OCI-LY3 (cell line): Measurements from ENCODE around the gene ZNF521.

ENCODE experiments used
- H2AFZ ChIP-seq: fragments of 200-600, 300-600 bp; shearing (Covaris generic); 2 replicates; pipeline ENCODE4 v1.6.0; 2014; ENCODE audit warnings: antibody characterized with exemption, low read depth, low read length
- H3K27ac ChIP-seq: fragments of 200-600, 300-600 bp; sonication (generic); 2 replicates; pipeline ENCODE4 v1.5.1; 2014; ENCODE audit warnings: mild to moderate bottlenecking, low read length, moderate library complexity, mixed read lengths
- H3K27me3 ChIP-seq: fragments of 200-600, 300-600 bp; sonication (generic); 2 replicates; pipeline ENCODE4 v1.6.1; 2014; ENCODE audit warnings: low read depth, low read length, mixed read lengths
- H3K36me3 ChIP-seq: fragments of 200-600, 300-600 bp; sonication (generic); replicated peaks from 2 replicates; pipeline ENCODE3; 2014; ENCODE audit warnings: low read depth, low read length, mixed read lengths
- H3K4me1 ChIP-seq: fragments of 300-600, 200-600 bp; sonication (generic); 2 replicates; pipeline ENCODE4 v1.6.1; 2014; ENCODE audit warnings: low read length, mixed read lengths
- H3K4me2 ChIP-seq: fragments of 200-600, 300-600 bp; sonication (generic); 2 replicates; pipeline ENCODE4 v1.6.1; 2014; ENCODE audit warnings: low read length, mixed read lengths
- H3K4me3 ChIP-seq: fragments of 300-600, 200-600 bp; sonication (generic); 2 replicates; pipeline ENCODE4 v1.5.1; 2014; ENCODE audit warnings: antibody characterized with exemption, mild to moderate bottlenecking, low read length, moderate library complexity
- H3K79me2 ChIP-seq: fragments of 300-600, 200-600 bp; shearing (Covaris generic); 2 replicates; pipeline ENCODE4 v1.6.1; 2014; ENCODE audit warnings: mild to moderate bottlenecking, low read length, mixed read lengths
- H3K9ac ChIP-seq: fragments of 300-600, 200-600 bp; shearing (Covaris generic); 2 replicates; pipeline ENCODE4 v1.6.0; 2014; ENCODE audit warnings: mild to moderate bottlenecking, low read length, moderate library complexity
- H3K9me3 ChIP-seq: fragments of 200-600, 300-600 bp; shearing (Covaris generic); 2 replicates; pipeline ENCODE4 v1.6.1; 2014; ENCODE audit warnings: low read length, mixed read lengths; ENCODE audit not compliant: insufficient read depth
- H4K20me1 ChIP-seq: fragments of 200-600, 300-600 bp; sonication (generic); 2 replicates; pipeline ENCODE4 v1.6.1; 2016; ENCODE audit warnings: low read length, mixed read lengths; ENCODE audit not compliant: insufficient read depth
- EZH2phosphoT487 ChIP-seq: fragments of 200-600 bp; shearing (Covaris generic); IDR thresholded peaks from 2 replicates; pipeline ENCODE4 v1.6.1; 2018; ENCODE audit warnings: antibody characterized with exemption, mixed run types, low read depth
- TF ChIP-seq, protein P1 (sequence below): fragments of 200-600, 300-600 bp; sonication (generic); IDR thresholded peaks from 2 replicates; pipeline ENCODE4 v1.5.1; 2014; ENCODE audit warnings: antibody characterized with exemption, low read length, low read depth

The ZNF521 gene

DNA sequence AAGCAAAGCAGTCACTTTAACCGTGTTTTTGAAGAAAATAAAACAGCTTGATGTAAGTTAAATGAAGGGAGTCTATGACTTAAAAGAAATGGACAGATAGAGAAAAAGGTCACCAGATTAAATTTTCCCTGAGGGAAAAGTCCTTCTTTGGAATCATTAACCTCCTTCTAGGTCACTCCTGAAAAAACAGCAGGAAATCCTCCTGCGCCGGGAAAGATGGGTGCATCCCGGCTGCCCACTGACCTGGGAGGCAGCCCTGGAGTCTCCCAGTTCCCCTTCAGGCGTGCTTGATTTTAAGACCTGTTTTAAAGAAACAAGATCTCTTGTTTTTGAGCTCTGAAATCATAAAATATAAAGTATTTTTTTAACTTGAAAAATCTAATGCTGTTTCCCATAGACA is 18.4 kb upstream of the ZNF521 start:
- H3K9me3 ChIP-seq: no peaks in the 10 kb centered on the region
- H3K27me3 ChIP-seq: 0 out of 2 replicates have a peak, but pooled peaks cover 7% of the 10 kb centered on the region
- H3K4me1 ChIP-seq: no peaks in the 10 kb centered on the region
- no peaks in the 10 kb centered on the region for H4K20me1 ChIP-seq
- no peak overlapping the region for H3K9ac ChIP-seq
- no peak overlapping the region for H3K4me2 ChIP-seq
- no peak overlapping the region for H2AFZ ChIP-seq
- no peak for TF ChIP-seq EZH2phosphoT487
- TF ChIP-seq, protein P1, sequence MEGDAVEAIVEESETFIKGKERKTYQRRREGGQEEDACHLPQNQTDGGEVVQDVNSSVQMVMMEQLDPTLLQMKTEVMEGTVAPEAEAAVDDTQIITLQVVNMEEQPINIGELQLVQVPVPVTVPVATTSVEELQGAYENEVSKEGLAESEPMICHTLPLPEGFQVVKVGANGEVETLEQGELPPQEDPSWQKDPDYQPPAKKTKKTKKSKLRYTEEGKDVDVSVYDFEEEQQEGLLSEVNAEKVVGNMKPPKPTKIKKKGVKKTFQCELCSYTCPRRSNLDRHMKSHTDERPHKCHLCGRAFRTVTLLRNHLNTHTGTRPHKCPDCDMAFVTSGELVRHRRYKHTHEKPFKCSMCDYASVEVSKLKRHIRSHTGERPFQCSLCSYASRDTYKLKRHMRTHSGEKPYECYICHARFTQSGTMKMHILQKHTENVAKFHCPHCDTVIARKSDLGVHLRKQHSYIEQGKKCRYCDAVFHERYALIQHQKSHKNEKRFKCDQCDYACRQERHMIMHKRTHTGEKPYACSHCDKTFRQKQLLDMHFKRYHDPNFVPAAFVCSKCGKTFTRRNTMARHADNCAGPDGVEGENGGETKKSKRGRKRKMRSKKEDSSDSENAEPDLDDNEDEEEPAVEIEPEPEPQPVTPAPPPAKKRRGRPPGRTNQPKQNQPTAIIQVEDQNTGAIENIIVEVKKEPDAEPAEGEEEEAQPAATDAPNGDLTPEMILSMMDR: no peak
- no peak overlapping the region for H3K27ac ChIP-seq
- H3K79me2 ChIP-seq: no peaks in the 10 kb centered on the region
- no peak overlapping the region for H3K4me3 ChIP-seq
- H3K36me3 ChIP-seq: no peaks in the 10 kb centered on the region

DNA sequence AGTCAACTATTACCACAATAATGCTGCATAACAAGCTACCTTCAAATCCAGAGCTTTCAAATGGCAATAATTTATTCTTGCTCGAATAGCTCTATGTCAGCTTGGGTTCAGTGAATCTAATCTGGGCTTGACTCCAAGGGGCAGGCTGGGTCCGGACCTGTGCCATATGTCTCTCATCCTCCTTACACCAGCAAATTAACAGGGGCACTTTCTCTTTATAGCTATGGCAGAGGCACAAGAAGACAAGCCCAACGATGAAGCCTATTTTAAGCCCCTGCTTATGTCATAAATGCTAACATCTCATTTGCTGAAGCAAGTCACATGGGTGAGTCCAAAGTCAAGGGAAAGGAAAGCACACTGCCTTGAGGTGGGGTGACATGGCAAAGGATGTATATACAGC is 13.3 kb upstream of the ZNF521 start:
- TF ChIP-seq, protein P1: no peak
- TF ChIP-seq EZH2phosphoT487: no peak
- Histone ChIP-seq H3K27ac (no peak overlapping the region), H3K4me2 (no peak overlapping the region), H3K4me1 (no peaks in the 10 kb centered on the region), H3K4me3 (no peak overlapping the region), H3K9me3 (no peaks in the 10 kb centered on the region), H3K79me2 (no peaks in the 10 kb centered on the region), H3K36me3 (no peaks in the 10 kb centered on the region), H3K27me3 (no peaks in the 10 kb centered on the region), H3K9ac (no peak overlapping the region), H2AFZ (no peak overlapping the region), H4K20me1 (no peaks in the 10 kb centered on the region)

DNA sequence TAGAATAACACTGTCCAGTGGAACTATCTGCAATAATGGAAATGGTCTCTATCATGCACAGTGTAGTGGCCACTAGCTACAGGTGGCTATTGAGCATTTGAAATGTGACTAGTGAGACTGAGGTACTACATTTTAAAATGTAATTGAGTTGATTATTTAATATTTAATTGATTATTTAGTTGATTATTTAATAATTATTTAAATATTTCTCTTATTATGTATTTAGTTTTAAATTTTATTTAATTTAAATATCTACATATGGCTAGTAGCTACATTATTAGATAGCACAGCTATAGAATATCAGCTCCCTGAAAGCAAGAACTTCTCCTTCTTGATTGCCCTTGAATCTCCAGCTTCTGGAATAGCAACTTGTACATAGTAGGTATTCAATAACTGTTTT is 12.8 kb upstream of the ZNF521 start:
- Histone ChIP-seq H3K9ac (no peak overlapping the region), H2AFZ (no peak overlapping the region)

DNA sequence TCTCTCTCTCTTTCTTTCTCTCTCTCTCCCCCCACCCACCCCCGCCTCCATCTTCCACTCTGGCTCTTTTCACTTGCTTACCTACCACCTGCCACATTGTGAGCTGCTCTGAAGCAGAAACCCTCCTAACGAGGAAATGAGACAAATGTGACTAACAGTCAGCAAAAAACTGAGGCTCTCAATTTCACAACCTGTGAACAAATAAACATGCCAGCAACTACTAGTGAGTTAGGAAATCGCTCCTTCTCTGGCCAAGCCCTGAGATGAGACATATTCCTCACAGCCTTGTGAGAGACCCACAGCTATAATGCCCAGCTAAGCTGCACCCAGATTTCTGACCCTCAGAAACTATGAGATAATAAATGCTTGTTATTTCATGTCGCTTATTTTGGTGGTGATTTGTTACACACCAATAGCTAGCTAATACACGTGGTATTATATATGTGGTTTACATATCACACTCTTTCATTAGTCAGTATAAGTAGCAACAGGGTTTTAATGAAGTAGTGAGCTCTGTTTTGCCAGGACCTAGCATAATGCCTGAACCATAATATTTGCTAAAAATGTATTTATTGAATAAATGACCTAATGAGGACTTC is 8.4 kb upstream of the ZNF521 start:
- Histone ChIP-seq H4K20me1 (no peaks in the 10 kb centered on the region), H3K9ac (no peak overlapping the region), H3K4me2 (no peak overlapping the region), H2AFZ (no peak overlapping the region), H3K79me2 (no peaks in the 10 kb centered on the region), H3K4me1 (no peaks in the 10 kb centered on the region), H3K27me3 (peaks cover 1% of the 10 kb centered on the region), H3K27ac (no peak overlapping the region), H3K36me3 (no peaks in the 10 kb centered on the region), H3K4me3 (no peak overlapping the region), H3K9me3 (no peaks in the 10 kb centered on the region)
- TF ChIP-seq EZH2phosphoT487: no peak
- TF ChIP-seq, protein P1: no peak

More for the DNA sequence above, 12.8 kb upstream of the ZNF521 start:
- H3K36me3 ChIP-seq: no peaks in the 10 kb centered on the region
- no peaks in the 10 kb centered on the region for H3K27me3 ChIP-seq
- H3K4me2 ChIP-seq: no peak overlapping the region
- H3K9me3 ChIP-seq: no peaks in the 10 kb centered on the region
- no peak for TF ChIP-seq EZH2phosphoT487
- TF ChIP-seq, protein P1: no peak
- H3K27ac ChIP-seq: no peak overlapping the region
- H4K20me1 ChIP-seq: no peaks in the 10 kb centered on the region
- H3K79me2 ChIP-seq: no peaks in the 10 kb centered on the region
- H3K4me3 ChIP-seq: no peak overlapping the region
- H3K4me1 ChIP-seq: no peaks in the 10 kb centered on the region
